ENCODE measurements around the gene MYCL.

The MYCL gene

DNA sequence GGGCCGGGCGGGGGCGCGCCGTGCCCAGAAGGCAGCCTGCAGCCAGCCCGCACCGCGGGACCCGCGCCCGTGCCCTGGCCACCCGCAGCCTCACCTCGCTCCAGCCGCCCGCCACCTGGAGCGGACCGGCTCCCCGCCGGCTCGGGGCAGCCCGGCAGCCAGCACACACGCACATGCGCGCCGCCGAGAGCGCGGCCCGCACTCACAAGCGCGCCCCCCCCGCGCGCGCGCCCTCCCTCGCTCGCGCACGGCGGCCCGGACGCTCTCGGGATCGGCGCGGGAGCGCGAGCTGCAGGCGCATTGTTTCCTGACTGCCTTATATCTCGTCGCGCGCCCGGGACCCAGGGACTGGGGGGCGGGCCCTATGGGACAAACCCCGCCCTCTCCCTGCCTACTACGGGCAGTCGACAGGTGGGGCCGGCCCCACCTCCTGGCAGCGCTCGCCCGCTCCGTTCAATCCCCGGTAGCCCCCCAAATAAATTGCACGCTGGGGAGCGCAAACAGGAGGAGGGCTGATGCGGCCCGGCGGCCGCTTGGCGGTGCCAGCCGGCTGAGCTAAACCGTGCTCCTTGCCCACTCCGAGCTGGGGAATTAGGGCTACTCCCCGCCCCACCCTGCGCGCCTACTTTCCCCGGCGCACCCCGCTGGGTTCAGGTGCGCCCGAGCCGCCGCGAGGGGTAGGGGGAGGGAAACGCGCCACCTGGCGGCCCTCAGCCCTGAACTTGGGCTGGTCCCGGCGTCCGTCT lies at the start of gene MYCL (continued):
- TF ChIP-seq SP3 (tag by site-specific recombination; IDR thresholded peaks at IDR 0.05) (peak; percentile 91), ZNF311 (tag by site-specific recombination; IDR thresholded peaks at IDR 0.05; ENCODE audit: borderline replicate concordance) (no peak), ZNF830 (tag by site-specific recombination; IDR thresholded peaks at IDR 0.05; ENCODE audit: low read depth) (no peak), ZNF558 (tag by site-specific recombination; IDR thresholded peaks at IDR 0.05) (no peak), KLF7 (tag by site-specific recombination; IDR thresholded peaks at IDR 0.05; ENCODE audit: borderline replicate concordance) (peak; percentile 63; the same call in 1 of the 2 replicates), ZNF211 (tag by site-specific recombination; IDR thresholded peaks at IDR 0.05; ENCODE audit: low read depth) (no peak), ZSCAN16 (tag by site-specific recombination; IDR thresholded peaks at IDR 0.05) (no peak), ZNF23 (tag by site-specific recombination; IDR thresholded peaks at IDR 0.05; ENCODE audit: borderline replicate concordance) (no peak), ZSCAN30 (tag by site-specific recombination; IDR thresholded peaks at IDR 0.05) (peak; percentile 45; the same call in 1 of the 2 replicates), ZNF121 (tag by site-specific recombination; IDR thresholded peaks at IDR 0.05) (no peak), ZNF366 (tag by site-specific recombination; conservative IDR thresholded peaks at IDR 0.05) (peak; percentile 32; the same call in 1 of the 2 replicates), ZNF112 (tag by site-specific recombination; IDR thresholded peaks at IDR 0.05) (no peak), ZFP37 (tag by site-specific recombination; IDR thresholded peaks at IDR 0.05) (peak; percentile 85; the same call in 1 of the 2 replicates), REPIN1 (tag by site-specific recombination; IDR thresholded peaks at IDR 0.05; ENCODE audit: low read depth) (no peak), GLIS2 (tag by site-specific recombination; IDR thresholded peaks at IDR 0.05) (peak; percentile 97), ZNF10 (tag by site-specific recombination; IDR thresholded peaks at IDR 0.05) (no peak), ZNF629 (tag by site-specific recombination; IDR thresholded peaks at IDR 0.05) (peak; percentile 62), ZBTB1 (tag by site-specific recombination; IDR thresholded peaks at IDR 0.05) (no peak), ZNF561 (tag by site-specific recombination; IDR thresholded peaks at IDR 0.05; ENCODE audit: borderline replicate concordance) (peak; percentile 86), ZBTB20 (tag by site-specific recombination; IDR thresholded peaks at IDR 0.05) (peak; percentile 70), ZNF785 (tag by site-specific recombination; IDR thresholded peaks at IDR 0.05) (no peak)
- TF ChIP-seq, protein P1, sequence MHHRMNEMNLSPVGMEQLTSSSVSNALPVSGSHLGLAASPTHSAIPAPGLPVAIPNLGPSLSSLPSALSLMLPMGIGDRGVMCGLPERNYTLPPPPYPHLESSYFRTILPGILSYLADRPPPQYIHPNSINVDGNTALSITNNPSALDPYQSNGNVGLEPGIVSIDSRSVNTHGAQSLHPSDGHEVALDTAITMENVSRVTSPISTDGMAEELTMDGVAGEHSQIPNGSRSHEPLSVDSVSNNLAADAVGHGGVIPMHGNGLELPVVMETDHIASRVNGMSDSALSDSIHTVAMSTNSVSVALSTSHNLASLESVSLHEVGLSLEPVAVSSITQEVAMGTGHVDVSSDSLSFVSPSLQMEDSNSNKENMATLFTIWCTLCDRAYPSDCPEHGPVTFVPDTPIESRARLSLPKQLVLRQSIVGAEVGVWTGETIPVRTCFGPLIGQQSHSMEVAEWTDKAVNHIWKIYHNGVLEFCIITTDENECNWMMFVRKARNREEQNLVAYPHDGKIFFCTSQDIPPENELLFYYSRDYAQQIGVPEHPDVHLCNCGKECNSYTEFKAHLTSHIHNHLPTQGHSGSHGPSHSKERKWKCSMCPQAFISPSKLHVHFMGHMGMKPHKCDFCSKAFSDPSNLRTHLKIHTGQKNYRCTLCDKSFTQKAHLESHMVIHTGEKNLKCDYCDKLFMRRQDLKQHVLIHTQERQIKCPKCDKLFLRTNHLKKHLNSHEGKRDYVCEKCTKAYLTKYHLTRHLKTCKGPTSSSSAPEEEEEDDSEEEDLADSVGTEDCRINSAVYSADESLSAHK (tag by site-specific recombination; IDR thresholded peaks at IDR 0.05), result peak; percentile 26; the same call in 1 of the 2 replicates
- TF ChIP-seq, protein P2, sequence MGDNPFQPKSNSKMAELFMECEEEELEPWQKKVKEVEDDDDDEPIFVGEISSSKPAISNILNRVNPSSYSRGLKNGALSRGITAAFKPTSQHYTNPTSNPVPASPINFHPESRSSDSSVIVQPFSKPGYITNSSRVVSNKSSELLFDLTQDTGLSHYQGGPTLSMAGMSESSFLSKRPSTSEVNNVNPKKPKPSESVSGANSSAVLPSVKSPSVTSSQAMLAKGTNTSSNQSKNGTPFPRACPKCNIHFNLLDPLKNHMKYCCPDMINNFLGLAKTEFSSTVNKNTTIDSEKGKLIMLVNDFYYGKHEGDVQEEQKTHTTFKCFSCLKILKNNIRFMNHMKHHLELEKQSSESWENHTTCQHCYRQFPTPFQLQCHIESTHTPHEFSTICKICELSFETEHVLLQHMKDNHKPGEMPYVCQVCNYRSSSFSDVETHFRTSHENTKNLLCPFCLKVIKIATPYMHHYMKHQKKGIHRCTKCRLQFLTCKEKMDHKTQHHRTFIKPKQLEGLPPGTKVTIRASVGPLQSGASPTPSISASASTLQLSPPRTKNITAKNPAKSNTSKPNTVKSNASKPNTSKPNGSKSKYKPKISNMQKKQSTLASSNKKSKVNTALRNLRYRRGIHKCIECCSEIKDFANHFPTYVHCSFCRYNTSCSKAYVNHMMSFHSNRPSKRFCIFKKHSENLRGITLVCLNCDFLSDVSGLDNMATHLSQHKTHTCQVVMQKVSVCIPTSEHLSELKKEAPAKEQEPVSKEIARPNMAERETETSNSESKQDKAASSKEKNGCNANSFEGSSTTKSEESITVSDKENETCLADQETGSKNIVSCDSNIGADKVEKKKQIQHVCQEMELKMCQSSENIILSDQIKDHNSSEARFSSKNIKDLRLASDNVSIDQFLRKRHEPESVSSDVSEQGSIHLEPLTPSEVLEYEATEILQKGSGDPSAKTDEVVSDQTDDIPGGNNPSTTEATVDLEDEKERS (tag by site-specific recombination; IDR thresholded peaks at IDR 0.05), result no peak
- TF ChIP-seq, protein P3, sequence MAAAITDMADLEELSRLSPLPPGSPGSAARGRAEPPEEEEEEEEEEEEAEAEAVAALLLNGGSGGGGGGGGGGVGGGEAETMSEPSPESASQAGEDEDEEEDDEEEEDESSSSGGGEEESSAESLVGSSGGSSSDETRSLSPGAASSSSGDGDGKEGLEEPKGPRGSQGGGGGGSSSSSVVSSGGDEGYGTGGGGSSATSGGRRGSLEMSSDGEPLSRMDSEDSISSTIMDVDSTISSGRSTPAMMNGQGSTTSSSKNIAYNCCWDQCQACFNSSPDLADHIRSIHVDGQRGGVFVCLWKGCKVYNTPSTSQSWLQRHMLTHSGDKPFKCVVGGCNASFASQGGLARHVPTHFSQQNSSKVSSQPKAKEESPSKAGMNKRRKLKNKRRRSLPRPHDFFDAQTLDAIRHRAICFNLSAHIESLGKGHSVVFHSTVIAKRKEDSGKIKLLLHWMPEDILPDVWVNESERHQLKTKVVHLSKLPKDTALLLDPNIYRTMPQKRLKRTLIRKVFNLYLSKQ (tag by site-specific recombination; IDR thresholded peaks at IDR 0.05; ENCODE audit: borderline replicate concordance), result no peak
- TF ChIP-seq, protein P4, sequence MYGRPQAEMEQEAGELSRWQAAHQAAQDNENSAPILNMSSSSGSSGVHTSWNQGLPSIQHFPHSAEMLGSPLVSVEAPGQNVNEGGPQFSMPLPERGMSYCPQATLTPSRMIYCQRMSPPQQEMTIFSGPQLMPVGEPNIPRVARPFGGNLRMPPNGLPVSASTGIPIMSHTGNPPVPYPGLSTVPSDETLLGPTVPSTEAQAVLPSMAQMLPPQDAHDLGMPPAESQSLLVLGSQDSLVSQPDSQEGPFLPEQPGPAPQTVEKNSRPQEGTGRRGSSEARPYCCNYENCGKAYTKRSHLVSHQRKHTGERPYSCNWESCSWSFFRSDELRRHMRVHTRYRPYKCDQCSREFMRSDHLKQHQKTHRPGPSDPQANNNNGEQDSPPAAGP (tag by site-specific recombination; IDR thresholded peaks at IDR 0.05), result peak; percentile 90
- TF ChIP-seq, protein P5, sequence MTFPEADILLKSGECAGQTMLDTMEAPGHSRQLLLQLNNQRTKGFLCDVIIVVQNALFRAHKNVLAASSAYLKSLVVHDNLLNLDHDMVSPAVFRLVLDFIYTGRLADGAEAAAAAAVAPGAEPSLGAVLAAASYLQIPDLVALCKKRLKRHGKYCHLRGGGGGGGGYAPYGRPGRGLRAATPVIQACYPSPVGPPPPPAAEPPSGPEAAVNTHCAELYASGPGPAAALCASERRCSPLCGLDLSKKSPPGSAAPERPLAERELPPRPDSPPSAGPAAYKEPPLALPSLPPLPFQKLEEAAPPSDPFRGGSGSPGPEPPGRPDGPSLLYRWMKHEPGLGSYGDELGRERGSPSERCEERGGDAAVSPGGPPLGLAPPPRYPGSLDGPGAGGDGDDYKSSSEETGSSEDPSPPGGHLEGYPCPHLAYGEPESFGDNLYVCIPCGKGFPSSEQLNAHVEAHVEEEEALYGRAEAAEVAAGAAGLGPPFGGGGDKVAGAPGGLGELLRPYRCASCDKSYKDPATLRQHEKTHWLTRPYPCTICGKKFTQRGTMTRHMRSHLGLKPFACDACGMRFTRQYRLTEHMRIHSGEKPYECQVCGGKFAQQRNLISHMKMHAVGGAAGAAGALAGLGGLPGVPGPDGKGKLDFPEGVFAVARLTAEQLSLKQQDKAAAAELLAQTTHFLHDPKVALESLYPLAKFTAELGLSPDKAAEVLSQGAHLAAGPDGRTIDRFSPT (tag by site-specific recombination; IDR thresholded peaks at IDR 0.05), result peak; percentile 94
- TF ChIP-seq, protein P6, sequence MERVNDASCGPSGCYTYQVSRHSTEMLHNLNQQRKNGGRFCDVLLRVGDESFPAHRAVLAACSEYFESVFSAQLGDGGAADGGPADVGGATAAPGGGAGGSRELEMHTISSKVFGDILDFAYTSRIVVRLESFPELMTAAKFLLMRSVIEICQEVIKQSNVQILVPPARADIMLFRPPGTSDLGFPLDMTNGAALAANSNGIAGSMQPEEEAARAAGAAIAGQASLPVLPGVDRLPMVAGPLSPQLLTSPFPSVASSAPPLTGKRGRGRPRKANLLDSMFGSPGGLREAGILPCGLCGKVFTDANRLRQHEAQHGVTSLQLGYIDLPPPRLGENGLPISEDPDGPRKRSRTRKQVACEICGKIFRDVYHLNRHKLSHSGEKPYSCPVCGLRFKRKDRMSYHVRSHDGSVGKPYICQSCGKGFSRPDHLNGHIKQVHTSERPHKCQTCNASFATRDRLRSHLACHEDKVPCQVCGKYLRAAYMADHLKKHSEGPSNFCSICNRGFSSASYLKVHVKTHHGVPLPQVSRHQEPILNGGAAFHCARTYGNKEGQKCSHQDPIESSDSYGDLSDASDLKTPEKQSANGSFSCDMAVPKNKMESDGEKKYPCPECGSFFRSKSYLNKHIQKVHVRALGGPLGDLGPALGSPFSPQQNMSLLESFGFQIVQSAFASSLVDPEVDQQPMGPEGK (tag by site-specific recombination; IDR thresholded peaks at IDR 0.05), result peak; percentile 98

All from HEK293 (cell line).